Type B pancreatic cell (in vitro differentiated cells): Measurements from ENCODE around the gene TRIO. TPM values are rescaled to one million over a fixed set of nuclear protein-coding genes. Genes with fewer than 3 reads are reported as not detected.

Experiments
- DNase-seq: peaks from one replicate; pipeline ENCODE4 v3.0.0; 2021; ENCODE audit warnings: mixed read lengths; ENCODE audit not compliant: unreplicated experiment; ENCODE audit errors: extremely low spot score
- H3K27ac Mint-ChIP-seq: 2 replicates; pipeline ENCODE4 v1.8.0; 2021; ENCODE audit warnings: mild to moderate bottlenecking, mixed read lengths
- H3K27me3 Mint-ChIP-seq: 2 replicates; pipeline ENCODE4 v1.8.0; 2021; ENCODE audit warnings: mixed read lengths
- H3K36me3 Mint-ChIP-seq: 2 replicates; pipeline ENCODE4 v1.8.0; 2021; ENCODE audit warnings: mixed read lengths
- H3K4me1 Mint-ChIP-seq: one replicate; pipeline ENCODE4 v1.8.0; 2021; ENCODE audit warnings: mixed read lengths; ENCODE audit not compliant: unreplicated experiment
- H3K4me3 Mint-ChIP-seq: 2 replicates; pipeline ENCODE4 v1.8.0; 2021; ENCODE audit warnings: mild to moderate bottlenecking, mixed read lengths
- H3K9me3 Mint-ChIP-seq: 2 replicates; pipeline ENCODE4 v1.8.0; 2021; ENCODE audit warnings: mixed read lengths
- total RNA-seq: library from RNA; stranded (reverse); gene quantifications from 2 replicates; pipeline ENCODE4 v1.2.1, GENCODE V29; 2021; ENCODE audit warnings: low replicate concordance
- TF ChIP-seq, protein P1 (sequence below): fragments of 200-600 bp; sonication (generic); conservative IDR thresholded peaks from 2 replicates; pipeline ENCODE4 v1.5.0; 2021; ENCODE audit warnings: antibody characterized with exemption, mild to moderate bottlenecking

TRIO gene
- total RNA-seq, 1 donor from 2014 or later: 145 TPM

DNA sequence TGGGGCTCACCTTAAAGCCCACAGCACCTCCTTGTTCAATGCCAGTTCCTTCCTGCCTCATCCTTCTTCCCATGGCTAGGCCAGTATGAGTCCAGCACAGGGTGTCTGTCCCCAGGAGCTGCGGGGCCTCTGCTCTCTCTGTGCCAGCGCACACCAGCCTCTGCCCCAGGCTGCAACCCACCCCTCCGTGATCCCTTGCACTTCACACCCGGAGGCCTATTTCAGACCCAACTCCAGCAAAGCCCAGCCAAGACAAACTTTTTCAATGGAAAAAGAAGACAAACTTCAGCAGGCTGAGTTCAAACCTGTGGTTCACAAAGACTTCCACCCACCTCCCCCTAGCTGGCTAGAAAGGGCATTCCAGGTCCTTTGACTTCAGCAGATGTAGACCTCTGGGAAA, 382.3 kb downstream of the TRIO start:
- TF ChIP-seq, protein P1, sequence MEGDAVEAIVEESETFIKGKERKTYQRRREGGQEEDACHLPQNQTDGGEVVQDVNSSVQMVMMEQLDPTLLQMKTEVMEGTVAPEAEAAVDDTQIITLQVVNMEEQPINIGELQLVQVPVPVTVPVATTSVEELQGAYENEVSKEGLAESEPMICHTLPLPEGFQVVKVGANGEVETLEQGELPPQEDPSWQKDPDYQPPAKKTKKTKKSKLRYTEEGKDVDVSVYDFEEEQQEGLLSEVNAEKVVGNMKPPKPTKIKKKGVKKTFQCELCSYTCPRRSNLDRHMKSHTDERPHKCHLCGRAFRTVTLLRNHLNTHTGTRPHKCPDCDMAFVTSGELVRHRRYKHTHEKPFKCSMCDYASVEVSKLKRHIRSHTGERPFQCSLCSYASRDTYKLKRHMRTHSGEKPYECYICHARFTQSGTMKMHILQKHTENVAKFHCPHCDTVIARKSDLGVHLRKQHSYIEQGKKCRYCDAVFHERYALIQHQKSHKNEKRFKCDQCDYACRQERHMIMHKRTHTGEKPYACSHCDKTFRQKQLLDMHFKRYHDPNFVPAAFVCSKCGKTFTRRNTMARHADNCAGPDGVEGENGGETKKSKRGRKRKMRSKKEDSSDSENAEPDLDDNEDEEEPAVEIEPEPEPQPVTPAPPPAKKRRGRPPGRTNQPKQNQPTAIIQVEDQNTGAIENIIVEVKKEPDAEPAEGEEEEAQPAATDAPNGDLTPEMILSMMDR: no peak
- Mint-ChIP-seq H3K4me3 (no peak overlapping the region), H3K27me3 (no peaks in the 10 kb centered on the region), H3K36me3 (no peaks in the 10 kb centered on the region), H3K27ac (no peak overlapping the region), H3K4me1 (no peaks in the 10 kb centered on the region), H3K9me3 (no peaks in the 10 kb centered on the region)
- DNase-seq: no peak

DNA sequence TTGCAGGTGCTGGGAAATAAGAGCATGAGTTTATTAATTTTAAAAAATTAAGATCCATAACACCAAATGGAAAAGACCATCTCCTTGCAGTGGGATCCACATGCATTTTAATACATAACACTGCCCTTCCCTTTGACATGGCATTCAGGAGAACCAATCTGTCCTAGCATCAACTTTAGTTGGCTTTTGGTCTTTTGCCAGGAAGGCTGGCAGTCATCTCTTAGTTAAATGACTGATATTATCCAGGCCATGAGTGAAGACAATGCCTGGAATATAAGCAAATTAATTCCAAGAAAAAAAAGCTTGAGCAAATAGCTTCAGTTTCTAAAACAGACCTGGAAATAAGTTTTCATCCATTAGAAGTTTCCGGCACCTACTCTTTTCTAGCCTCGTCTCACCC, 383.4 kb downstream of the TRIO start:
- Mint-ChIP-seq H3K36me3 (no peaks in the 10 kb centered on the region), H3K27me3 (no peaks in the 10 kb centered on the region), H3K4me1 (no peaks in the 10 kb centered on the region), H3K4me3 (no peak overlapping the region), H3K9me3 (no peaks in the 10 kb centered on the region), H3K27ac (no peak overlapping the region)
- DNase-seq: no peak
- TF ChIP-seq, protein P1: no peak

DNA sequence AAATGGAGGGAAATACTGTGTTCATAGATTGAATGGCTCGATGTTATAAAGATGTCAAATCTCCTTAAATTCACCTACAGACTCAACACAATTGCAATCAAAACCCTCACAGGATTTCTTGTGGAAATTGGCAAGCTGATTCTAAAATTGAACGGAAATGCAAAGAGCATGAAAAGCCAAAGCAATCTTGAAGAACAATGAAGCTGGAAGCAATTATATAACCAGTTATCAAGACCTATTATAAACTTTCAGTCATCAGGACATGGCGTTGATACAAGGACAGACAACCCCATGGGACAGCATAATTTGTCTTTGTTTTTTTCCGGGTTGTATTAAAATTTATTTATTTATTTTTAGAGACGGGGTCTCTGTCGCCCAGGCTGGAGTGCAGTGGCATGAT, 385.0 kb downstream of the TRIO start:
- no peak for DNase-seq
- TF ChIP-seq, protein P1: no peak

DNA sequence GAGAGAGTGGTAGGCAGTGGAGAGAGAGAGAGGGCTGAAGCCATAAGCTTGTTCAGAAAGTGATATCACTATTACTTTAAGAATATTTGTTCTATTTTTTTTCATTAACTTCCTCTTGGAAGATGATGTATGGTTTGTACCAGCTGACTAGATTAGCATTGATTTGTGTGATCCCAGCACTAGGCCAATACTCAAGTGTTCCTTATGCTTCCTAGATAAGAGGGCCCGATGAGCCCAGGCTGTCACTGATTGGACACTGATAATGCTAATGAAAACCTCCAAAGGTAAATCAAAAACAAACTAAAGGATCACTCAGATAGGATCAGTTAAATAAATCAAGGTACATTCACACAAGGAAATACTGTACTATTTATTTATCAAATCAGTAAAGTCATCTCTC, 385.8 kb downstream of the TRIO start:
- Mint-ChIP-seq H3K27ac (no peak overlapping the region), H3K27me3 (no peaks in the 10 kb centered on the region), H3K36me3 (no peaks in the 10 kb centered on the region), H3K4me1 (no peaks in the 10 kb centered on the region), H3K4me3 (no peak overlapping the region), H3K9me3 (no peaks in the 10 kb centered on the region)
- no peak for DNase-seq
- TF ChIP-seq, protein P1: no peak

More for the DNA sequence above, 385.0 kb downstream of the TRIO start:
- no peak overlapping the region for H3K4me3 Mint-ChIP-seq
- no peaks in the 10 kb centered on the region for H3K4me1 Mint-ChIP-seq
- H3K27ac Mint-ChIP-seq: no peak overlapping the region
- no peaks in the 10 kb centered on the region for H3K9me3 Mint-ChIP-seq
- no peaks in the 10 kb centered on the region for H3K27me3 Mint-ChIP-seq
- no peaks in the 10 kb centered on the region for H3K36me3 Mint-ChIP-seq

DNA sequence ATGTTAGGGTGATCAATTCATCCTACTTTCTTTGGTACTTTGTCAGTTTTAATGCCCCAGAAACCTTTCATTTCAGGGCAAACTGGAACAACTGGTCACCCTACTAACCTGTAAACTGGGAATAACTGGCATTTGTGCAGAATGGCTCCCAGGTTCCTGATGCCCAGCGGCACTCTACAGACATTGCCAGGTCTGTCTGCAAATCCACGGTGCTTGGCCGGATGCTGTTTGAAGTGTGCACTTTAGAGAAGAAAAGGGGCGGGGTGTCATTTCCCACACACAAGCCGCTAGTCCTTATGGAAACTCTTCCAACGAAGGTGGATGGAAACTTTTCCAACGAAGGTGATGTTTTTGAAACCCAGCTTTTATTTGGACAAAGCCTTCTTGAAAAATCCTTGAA, 388.5 kb downstream of the TRIO start:
- Mint-ChIP-seq H3K4me3 (no peak overlapping the region), H3K27ac (no peak overlapping the region), H3K9me3 (no peaks in the 10 kb centered on the region), H3K27me3 (no peaks in the 10 kb centered on the region), H3K36me3 (no peaks in the 10 kb centered on the region), H3K4me1 (peaks cover 7% of the 10 kb centered on the region)
- DNase-seq: no peak
- TF ChIP-seq, protein P1: no peak

DNA sequence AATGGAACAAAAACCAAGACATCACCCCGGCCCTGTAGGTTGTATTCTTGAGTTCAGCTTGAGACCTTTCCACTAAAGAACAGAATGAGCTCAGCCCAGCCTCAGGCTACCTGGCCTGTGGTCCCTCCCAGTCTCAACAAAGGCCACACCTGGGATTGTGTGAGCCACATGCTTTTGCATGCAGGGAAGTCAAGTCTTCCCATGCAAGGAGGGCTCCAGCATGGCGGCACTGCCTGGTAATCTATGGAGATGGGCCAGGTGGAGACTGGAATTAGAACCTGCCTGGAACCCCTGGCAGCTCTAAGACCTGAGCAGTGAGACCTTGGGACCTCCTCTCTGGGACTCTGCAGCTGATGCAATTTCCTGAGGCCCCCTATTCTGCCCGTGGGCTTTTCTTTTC, 389.0 kb downstream of the TRIO start:
- TF ChIP-seq, protein P1: no peak

More for the DNA sequence above, 389.0 kb downstream of the TRIO start:
- Mint-ChIP-seq H3K9me3 (no peaks in the 10 kb centered on the region), H3K4me3 (no peak overlapping the region), H3K27me3 (no peaks in the 10 kb centered on the region), H3K27ac (no peak overlapping the region), H3K4me1 (peaks cover 7% of the 10 kb centered on the region), H3K36me3 (no peaks in the 10 kb centered on the region)
- no peak for DNase-seq
